ENCODE measurements around the gene NKD2.

- TF ChIP-seq CTCF (conservative IDR thresholded peaks at IDR 0.05; ENCODE audit: low read depth in 2 of 2) (no peak), EZH2phosphoT487 (IDR thresholded peaks at IDR 0.05; ENCODE audit: unreplicated experiment) (no peak), EZH2 (IDR thresholded peaks at IDR 0.05; ENCODE audit: low read depth, unreplicated experiment) (no peak), CREB1 (CRISPR knock-in tag; IDR thresholded peaks at IDR 0.05; ENCODE audit: low read depth) (no peak), POLR2AphosphoS5 (IDR thresholded peaks at IDR 0.05; ENCODE audit: low read depth) (no peak), ZNF331 (CRISPR knock-in tag; IDR thresholded peaks at IDR 0.05; ENCODE audit: low read depth) (no peak), ETS1 (IDR thresholded peaks at IDR 0.05) (no peak), NANOG (IDR thresholded peaks at IDR 0.05; ENCODE audit: borderline replicate concordance) (no peak), ZNF114 (CRISPR knock-in tag; IDR thresholded peaks at IDR 0.05) (no peak), JUNB (IDR thresholded peaks at IDR 0.05; ENCODE audit: unreplicated experiment) (no peak), STAT1 (IDR thresholded peaks at IDR 0.05; ENCODE audit: unreplicated experiment) (no peak)
- TF ChIP-seq, protein P1, sequence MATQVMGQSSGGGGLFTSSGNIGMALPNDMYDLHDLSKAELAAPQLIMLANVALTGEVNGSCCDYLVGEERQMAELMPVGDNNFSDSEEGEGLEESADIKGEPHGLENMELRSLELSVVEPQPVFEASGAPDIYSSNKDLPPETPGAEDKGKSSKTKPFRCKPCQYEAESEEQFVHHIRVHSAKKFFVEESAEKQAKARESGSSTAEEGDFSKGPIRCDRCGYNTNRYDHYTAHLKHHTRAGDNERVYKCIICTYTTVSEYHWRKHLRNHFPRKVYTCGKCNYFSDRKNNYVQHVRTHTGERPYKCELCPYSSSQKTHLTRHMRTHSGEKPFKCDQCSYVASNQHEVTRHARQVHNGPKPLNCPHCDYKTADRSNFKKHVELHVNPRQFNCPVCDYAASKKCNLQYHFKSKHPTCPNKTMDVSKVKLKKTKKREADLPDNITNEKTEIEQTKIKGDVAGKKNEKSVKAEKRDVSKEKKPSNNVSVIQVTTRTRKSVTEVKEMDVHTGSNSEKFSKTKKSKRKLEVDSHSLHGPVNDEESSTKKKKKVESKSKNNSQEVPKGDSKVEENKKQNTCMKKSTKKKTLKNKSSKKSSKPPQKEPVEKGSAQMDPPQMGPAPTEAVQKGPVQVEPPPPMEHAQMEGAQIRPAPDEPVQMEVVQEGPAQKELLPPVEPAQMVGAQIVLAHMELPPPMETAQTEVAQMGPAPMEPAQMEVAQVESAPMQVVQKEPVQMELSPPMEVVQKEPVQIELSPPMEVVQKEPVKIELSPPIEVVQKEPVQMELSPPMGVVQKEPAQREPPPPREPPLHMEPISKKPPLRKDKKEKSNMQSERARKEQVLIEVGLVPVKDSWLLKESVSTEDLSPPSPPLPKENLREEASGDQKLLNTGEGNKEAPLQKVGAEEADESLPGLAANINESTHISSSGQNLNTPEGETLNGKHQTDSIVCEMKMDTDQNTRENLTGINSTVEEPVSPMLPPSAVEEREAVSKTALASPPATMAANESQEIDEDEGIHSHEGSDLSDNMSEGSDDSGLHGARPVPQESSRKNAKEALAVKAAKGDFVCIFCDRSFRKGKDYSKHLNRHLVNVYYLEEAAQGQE (IDR thresholded peaks at IDR 0.05; ENCODE audit: unreplicated experiment), result no peak
- TF ChIP-seq, protein P2, sequence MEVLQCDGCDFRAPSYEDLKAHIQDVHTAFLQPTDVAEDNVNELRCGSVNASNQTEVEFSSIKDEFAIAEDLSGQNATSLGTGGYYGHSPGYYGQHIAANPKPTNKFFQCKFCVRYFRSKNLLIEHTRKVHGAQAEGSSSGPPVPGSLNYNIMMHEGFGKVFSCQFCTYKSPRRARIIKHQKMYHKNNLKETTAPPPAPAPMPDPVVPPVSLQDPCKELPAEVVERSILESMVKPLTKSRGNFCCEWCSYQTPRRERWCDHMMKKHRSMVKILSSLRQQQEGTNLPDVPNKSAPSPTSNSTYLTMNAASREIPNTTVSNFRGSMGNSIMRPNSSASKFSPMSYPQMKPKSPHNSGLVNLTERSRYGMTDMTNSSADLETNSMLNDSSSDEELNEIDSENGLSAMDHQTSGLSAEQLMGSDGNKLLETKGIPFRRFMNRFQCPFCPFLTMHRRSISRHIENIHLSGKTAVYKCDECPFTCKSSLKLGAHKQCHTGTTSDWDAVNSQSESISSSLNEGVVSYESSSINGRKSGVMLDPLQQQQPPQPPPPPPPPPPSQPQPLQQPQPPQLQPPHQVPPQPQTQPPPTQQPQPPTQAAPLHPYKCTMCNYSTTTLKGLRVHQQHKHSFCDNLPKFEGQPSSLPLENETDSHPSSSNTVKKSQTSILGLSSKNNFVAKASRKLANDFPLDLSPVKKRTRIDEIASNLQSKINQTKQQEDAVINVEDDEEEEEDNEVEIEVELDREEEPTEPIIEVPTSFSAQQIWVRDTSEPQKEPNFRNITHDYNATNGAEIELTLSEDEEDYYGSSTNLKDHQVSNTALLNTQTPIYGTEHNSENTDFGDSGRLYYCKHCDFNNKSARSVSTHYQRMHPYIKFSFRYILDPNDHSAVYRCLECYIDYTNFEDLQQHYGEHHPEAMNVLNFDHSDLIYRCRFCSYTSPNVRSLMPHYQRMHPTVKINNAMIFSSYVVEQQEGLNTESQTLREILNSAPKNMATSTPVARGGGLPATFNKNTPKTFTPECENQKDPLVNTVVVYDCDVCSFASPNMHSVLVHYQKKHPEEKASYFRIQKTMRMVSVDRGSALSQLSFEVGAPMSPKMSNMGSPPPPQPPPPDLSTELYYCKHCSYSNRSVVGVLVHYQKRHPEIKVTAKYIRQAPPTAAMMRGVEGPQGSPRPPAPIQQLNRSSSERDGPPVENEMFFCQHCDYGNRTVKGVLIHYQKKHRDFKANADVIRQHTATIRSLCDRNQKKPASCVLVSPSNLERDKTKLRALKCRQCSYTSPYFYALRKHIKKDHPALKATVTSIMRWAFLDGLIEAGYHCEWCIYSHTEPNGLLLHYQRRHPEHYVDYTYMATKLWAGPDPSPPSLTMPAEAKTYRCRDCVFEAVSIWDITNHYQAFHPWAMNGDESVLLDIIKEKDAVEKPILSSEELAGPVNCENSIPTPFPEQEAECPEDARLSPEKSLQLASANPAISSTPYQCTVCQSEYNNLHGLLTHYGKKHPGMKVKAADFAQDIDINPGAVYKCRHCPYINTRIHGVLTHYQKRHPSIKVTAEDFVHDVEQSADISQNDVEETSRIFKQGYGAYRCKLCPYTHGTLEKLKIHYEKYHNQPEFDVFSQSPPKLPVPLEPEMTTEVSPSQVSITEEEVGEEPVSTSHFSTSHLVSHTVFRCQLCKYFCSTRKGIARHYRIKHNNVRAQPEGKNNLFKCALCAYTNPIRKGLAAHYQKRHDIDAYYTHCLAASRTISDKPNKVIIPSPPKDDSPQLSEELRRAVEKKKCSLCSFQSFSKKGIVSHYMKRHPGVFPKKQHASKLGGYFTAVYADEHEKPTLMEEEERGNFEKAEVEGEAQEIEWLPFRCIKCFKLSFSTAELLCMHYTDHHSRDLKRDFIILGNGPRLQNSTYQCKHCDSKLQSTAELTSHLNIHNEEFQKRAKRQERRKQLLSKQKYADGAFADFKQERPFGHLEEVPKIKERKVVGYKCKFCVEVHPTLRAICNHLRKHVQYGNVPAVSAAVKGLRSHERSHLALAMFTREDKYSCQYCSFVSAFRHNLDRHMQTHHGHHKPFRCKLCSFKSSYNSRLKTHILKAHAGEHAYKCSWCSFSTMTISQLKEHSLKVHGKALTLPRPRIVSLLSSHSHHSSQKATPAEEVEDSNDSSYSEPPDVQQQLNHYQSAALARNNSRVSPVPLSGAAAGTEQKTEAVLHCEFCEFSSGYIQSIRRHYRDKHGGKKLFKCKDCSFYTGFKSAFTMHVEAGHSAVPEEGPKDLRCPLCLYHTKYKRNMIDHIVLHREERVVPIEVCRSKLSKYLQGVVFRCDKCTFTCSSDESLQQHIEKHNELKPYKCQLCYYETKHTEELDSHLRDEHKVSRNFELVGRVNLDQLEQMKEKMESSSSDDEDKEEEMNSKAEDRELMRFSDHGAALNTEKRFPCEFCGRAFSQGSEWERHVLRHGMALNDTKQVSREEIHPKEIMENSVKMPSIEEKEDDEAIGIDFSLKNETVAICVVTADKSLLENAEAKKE (CRISPR knock-in tag; IDR thresholded peaks at IDR 0.05), result no peak
Observed at GRCh38 chr5:1065891-1066650, 57.5 kb downstream of the NKD2 start.

All from GM23338 (cell line).